K562 treated with DMSO at 1 percent for 24 hours (cell line): ENCODE data around the gene PDZD4. TPM values are rescaled to one million over a fixed set of nuclear protein-coding genes. Genes with fewer than 3 reads are reported as not detected.

Experiments used
- total RNA-seq: library from RNA; unstranded; fragments of 300-600 nt; gene quantifications from 2 replicates; pipeline ENCODE4 v1.2.3, GENCODE V29; 2022; ENCODE audit warnings: low read depth; ENCODE audit not compliant: insufficient read depth

Gene PDZD4
- not detected in 2 replicates for total RNA-seq

GRCh38 chrX:153829799-153830639, at the start of gene PDZD4:
TSS of gene PDZD4 (minus strand) at chrX:153830544. CDS start at chrX:153830298, 246 bp downstream.

GRCh38 chrX:153794018-153794896, 36.1 kb downstream of the PDZD4 start, which contains the start of the genes IDH3G and SSR4:
TSS of gene IDH3G (minus strand) at chrX:153794375. CDS start at chrX:153794326, 49 bp downstream.
TSS of gene SSR4 (plus strand) at chrX:153794668. CDS start at chrX:153794688, 20 bp downstream.

GRCh38 chrX:153780678-153781427, 49.5 kb downstream of the PDZD4 start, which contains the start of gene SRPK3:
TSS of gene SRPK3 (plus strand) at chrX:153781041. CDS start at chrX:153781087, 46 bp downstream.

GRCh38 chrX:153763989-153764755, 66.2 kb downstream of the PDZD4 start, which contains the start of gene PLXNB3:
TSS of gene PLXNB3 (plus strand) at chrX:153764249. CDS start at chrX:153765536, 1,287 bp downstream.

Other genes starting within 250 kb of the PDZD4 start
- 45.2 and 46.1 TPM in 2 replicates for gene CCNQ, start 231.4 kb downstream of the PDZD4 start, total RNA-seq
- 3.8 and 4.7 TPM in 2 replicates for gene DUSP9, start 183.3 kb downstream of the PDZD4 start, total RNA-seq
- 3.2 and 3.4 TPM in 2 replicates for gene PNCK, start 156.7 kb downstream of the PDZD4 start, total RNA-seq
- 44.3 and 46.8 TPM in 2 replicates for gene SLC6A8, start 142.6 kb downstream of the PDZD4 start, total RNA-seq
- 217 and 219 TPM in 2 replicates for gene BCAP31, start 106.2 kb downstream of the PDZD4 start, total RNA-seq
- gene ABCD1, start 105.7 kb downstream of the PDZD4 start, total RNA-seq, result 47.5 and 48.3 TPM in 2 replicates
- gene PLXNB3, start 66.3 kb downstream of the PDZD4 start, total RNA-seq, result 0.75 and 3.0 TPM in 2 replicates
- gene SRPK3, start 49.5 kb downstream of the PDZD4 start, total RNA-seq, result 0.13 TPM in 1 of 2 replicates, not detected in the other
- 94.7 and 98.9 TPM in 2 replicates for gene IDH3G, start 36.2 kb downstream of the PDZD4 start, total RNA-seq
- 700 and 858 TPM in 2 replicates for gene SSR4, start 35.9 kb downstream of the PDZD4 start, total RNA-seq
- gene L1CAM, start 55.6 kb upstream of the PDZD4 start, total RNA-seq, result 0.61 and 0.90 TPM in 2 replicates
- gene AVPR2, start 74.1 kb upstream of the PDZD4 start, total RNA-seq, result 0.45 and 1.8 TPM in 2 replicates
- gene ARHGAP4, start 95.7 kb upstream of the PDZD4 start, total RNA-seq, result 90.5 and 104 TPM in 2 replicates
- 120 and 121 TPM in 2 replicates for gene NAA10, start 104.5 kb upstream of the PDZD4 start, total RNA-seq
- gene RENBP, start 114.1 kb upstream of the PDZD4 start, total RNA-seq, result 66.4 and 66.6 TPM in 2 replicates
- gene HCFC1, start 141.3 kb upstream of the PDZD4 start, total RNA-seq, result 64.2 and 66.3 TPM in 2 replicates
- 20.6 and 22.6 TPM in 2 replicates for gene TMEM187, start 142.2 kb upstream of the PDZD4 start, total RNA-seq
- 180 and 181 TPM in 2 replicates for gene IRAK1, start 189.4 kb upstream of the PDZD4 start, total RNA-seq